Right lobe of liver (tissue), 4 donors: Measurements from ENCODE around the gene CCDC81.

Source experiments
- CTCF ChIP-seq, 4 donors: fragments of 200-600 bp in 3 of 4; fragments of 450-650 bp in 1 of 4; IDR thresholded peaks; one replicate each; pipeline versions ENCODE4 v1.5.1 to v1.8.0; 2016 to 2022; ENCODE audit warnings: antibody characterized with exemption in 4 of 4, mild to moderate bottlenecking in 2 of 4
- POLR2A ChIP-seq: fragments of 450-650 bp; IDR thresholded peaks from one replicate; pipeline ENCODE4 v1.6.1; 2017; ENCODE audit warnings: antibody characterized with exemption, mild to moderate bottlenecking
- donor health status: DM: no; HTN: no; CAD: no.
- donor health status: DM: no; HTN: no; CAD: no.
- donor health status: DM: no; HTN: yes; CAD: no.

- TF ChIP-seq CTCF (IDR thresholded peaks at IDR 0.05) (no peak), POLR2A (no peak)
Observed at GRCh38 chr11:86461892-86462291, 87.2 kb downstream of the CCDC81 start.
